ENCODE measurements around the gene HLA-F. TPM values are rescaled to one million over a fixed set of nuclear protein-coding genes. Genes with fewer than 3 reads are reported as not detected.

Gene HLA-F
- 100 to 1,000 TPM; 159 to 352 TPM for total RNA-seq

DNA sequence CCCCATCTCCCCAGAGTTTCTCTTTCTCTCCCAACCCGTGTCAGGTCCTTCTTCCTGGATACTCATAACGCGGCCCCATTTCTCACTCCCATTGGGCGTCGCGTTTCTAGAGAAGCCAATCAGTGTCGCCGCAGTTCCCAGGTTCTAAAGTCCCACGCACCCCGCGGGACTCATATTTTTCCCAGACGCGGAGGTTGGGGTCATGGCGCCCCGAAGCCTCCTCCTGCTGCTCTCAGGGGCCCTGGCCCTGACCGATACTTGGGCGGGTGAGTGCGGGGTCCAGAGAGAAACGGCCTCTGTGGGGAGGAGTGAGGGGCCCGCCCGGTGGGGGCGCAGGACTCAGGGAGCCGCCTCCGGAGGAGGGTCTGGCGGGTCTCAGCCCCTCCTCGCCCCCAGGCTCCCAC lies at the start of gene HLA-F:
Gene HLA-F, plus strand, starts transcription at position 173 of the 404 bp plus-strand sequence. Its CDS starts 30 bp downstream, at position 203.
- Mint-ChIP-seq H3K4me3 (peak within 1 kb of the TSS; percentile 91), H3K27me3 (no peaks in the 10 kb centered on the region), H3K9me3 (no peaks in the 10 kb centered on the region), H3K4me1 (peaks cover 26% of the 10 kb centered on the region), H3K27ac (peak within 1 kb of the TSS; percentile 96), H3K36me3 (ENCODE audit: low read depth) (peaks cover 58% of the 10 kb centered on the region)
- ATAC-seq (replicated peaks) = peak; percentile 95

GRCh38 chr6:29674008-29674407 lies 49.2 kb upstream of the HLA-F start:
- Mint-ChIP-seq H3K4me3 (no peak overlapping the region), H3K36me3 (ENCODE audit: low read depth) (no peaks in the 10 kb centered on the region), H3K4me1 (no peaks in the 10 kb centered on the region), H3K9me3 (no peaks in the 10 kb centered on the region), H3K27ac (no peak overlapping the region), H3K27me3 (peaks cover 8% of the 10 kb centered on the region)
- ATAC-seq (replicated peaks) = no peak

GRCh38 chr6:29675561-29675960 lies 47.7 kb upstream of the HLA-F start:
- H3K4me1 Mint-ChIP-seq = peaks cover 5% of the 10 kb centered on the region
- no peaks in the 10 kb centered on the region for H3K9me3 Mint-ChIP-seq
- no peaks in the 10 kb centered on the region for H3K36me3 Mint-ChIP-seq (ENCODE audit: low read depth)
- no peak for ATAC-seq (replicated peaks)
- H3K27me3 Mint-ChIP-seq = peaks cover 5% of the 10 kb centered on the region
- H3K27ac Mint-ChIP-seq = no peak overlapping the region
- H3K4me3 Mint-ChIP-seq = no peak overlapping the region

DNA sequence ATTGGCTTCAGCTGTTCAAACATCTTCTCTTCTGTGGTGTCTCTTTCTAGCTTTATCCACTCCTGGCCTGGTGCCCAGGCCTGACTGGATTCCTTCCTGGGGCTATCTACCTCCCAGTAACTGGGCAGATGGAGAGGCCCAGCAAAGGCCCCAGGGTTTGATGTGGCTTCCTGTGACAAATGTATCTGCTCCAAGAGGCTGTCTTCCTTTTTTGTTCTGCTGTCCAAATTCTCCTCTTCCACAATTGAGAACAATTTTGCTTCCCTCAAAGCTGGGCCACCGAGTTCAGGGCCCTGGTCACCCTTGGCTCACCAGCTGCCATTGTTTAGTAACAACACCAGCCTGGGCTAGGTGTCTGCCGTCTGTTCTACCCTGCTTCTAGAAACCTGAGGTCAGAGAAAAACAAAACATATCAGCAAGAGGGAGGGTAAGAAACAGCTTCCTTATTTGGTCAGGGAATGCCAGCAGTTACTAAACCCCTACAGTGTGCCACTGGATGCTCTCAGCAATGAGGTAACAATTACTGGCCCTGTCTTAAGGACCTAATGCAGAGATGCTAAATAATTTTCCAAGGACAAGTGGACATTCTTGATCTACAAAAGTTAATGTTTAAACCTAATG lies 46.1 kb upstream of the HLA-F start:
- Mint-ChIP-seq H3K27me3 (peaks cover 4% of the 10 kb centered on the region), H3K4me1 (peaks cover 5% of the 10 kb centered on the region), H3K27ac (peak overlapping the region; percentile 23), H3K9me3 (no peaks in the 10 kb centered on the region), H3K36me3 (ENCODE audit: low read depth) (no peaks in the 10 kb centered on the region), H3K4me3 (no peak overlapping the region)
- peak; percentile 35 for ATAC-seq (replicated peaks)

DNA sequence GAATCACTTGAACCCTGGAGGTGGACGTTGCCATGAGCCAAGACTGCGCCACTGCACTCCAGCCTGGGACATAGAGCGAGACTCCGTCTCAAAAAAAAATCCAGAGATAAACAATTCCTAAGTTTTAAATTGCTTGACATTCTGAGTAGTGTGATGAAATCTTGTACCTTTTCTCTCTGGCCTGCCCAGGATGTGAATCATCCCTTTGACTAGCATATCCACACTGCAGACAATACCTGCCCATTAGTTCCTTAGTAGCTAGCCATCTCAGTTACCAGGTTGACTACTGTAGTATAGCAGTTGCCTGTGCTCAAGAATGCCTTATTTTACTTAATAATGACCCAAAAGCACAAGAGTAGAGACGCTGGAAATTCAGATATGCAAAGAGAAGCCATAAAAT lies 45.1 kb upstream of the HLA-F start:
- H3K27ac Mint-ChIP-seq = peak overlapping the region; percentile 23
- H3K9me3 Mint-ChIP-seq = no peaks in the 10 kb centered on the region
- peaks cover 5% of the 10 kb centered on the region for H3K4me1 Mint-ChIP-seq
- no peaks in the 10 kb centered on the region for H3K27me3 Mint-ChIP-seq
- no peak for ATAC-seq (replicated peaks)
- no peak overlapping the region for H3K4me3 Mint-ChIP-seq
- no peaks in the 10 kb centered on the region for H3K36me3 Mint-ChIP-seq (ENCODE audit: low read depth)

GRCh38 chr6:29679962-29680361 lies 43.3 kb upstream of the HLA-F start:
- peak; percentile 42 for ATAC-seq (replicated peaks)
- Mint-ChIP-seq H3K4me1 (peaks cover 5% of the 10 kb centered on the region), H3K4me3 (peak overlapping the region; percentile 63)

DNA sequence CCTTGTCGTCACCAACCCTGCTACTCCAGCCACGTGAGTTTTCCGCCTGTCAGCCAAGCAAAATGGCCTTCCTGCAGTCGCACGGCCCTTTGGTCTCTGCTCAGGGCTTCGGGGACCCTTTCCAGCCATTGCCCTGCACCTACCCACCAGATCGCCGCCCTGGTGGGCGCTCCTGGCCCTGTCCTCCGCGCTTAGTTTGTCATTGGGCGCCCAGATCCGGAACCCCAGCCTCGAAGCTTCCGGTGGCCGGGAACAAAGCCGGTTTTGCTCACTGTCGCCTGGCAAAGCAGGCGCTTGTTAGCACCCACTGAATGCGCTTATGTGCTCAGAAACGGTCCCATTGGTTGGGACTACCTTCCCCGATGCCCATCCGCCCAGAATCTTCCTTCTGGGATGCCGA lies 42.8 kb upstream of the HLA-F start:
- Mint-ChIP-seq H3K4me1 (peaks cover 5% of the 10 kb centered on the region), H3K27ac (no peak overlapping the region), H3K36me3 (ENCODE audit: low read depth) (no peaks in the 10 kb centered on the region), H3K4me3 (peak overlapping the region; percentile 63), H3K9me3 (no peaks in the 10 kb centered on the region), H3K27me3 (no peaks in the 10 kb centered on the region)
- ATAC-seq (replicated peaks) = peak; percentile 46

More at GRCh38 chr6:29679962-29680361, 43.3 kb upstream of the HLA-F start:
- Mint-ChIP-seq H3K9me3 (no peaks in the 10 kb centered on the region), H3K27ac (no peak overlapping the region), H3K36me3 (ENCODE audit: low read depth) (no peaks in the 10 kb centered on the region), H3K27me3 (no peaks in the 10 kb centered on the region)

DNA sequence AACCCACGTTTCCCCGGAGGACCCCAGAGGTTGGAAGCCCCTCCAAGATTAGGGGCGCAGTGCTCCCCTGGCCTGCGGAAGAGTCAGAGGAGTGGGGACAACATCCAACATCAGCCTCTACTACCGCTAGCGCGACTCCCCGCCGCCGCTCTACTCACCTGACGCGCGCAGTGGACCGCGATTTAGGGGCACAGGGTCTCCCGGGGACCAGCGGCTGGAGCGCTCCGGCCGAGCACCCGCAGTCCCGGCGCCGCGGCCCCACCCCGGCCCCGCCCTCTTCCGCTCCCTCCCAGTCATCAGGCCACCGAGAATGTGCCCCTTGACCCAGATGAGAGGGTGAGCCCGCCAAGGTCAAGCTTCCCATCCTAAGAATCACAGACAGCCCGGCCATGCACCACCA lies 42.3 kb upstream of the HLA-F start, which contains the start of gene ZFP57:
Gene ZFP57, minus strand, starts transcription at position 249 of the 400 bp plus-strand sequence. CDS start 4,149 bp downstream, outside the sequence.
- H3K9me3 Mint-ChIP-seq = no peaks in the 10 kb centered on the region
- no peaks in the 10 kb centered on the region for H3K27me3 Mint-ChIP-seq
- peak; percentile 59 for ATAC-seq (replicated peaks)
- no peak within 1 kb of the TSS for H3K27ac Mint-ChIP-seq
- peaks cover 5% of the 10 kb centered on the region for H3K4me1 Mint-ChIP-seq
- H3K4me3 Mint-ChIP-seq = peak within 1 kb of the TSS; percentile 63
- no peaks in the 10 kb centered on the region for H3K36me3 Mint-ChIP-seq (ENCODE audit: low read depth)

- Mint-ChIP-seq H3K4me1 (peaks cover 5% of the 10 kb centered on the region), H3K4me3 (no peak overlapping the region), H3K9me3 (no peaks in the 10 kb centered on the region), H3K27ac (no peak overlapping the region), H3K27me3 (no peaks in the 10 kb centered on the region), H3K36me3 (ENCODE audit: low read depth) (no peaks in the 10 kb centered on the region)
- no peak for ATAC-seq (replicated peaks)
Measured at GRCh38 chr6:29681811-29682210, 41.4 kb upstream of the HLA-F start.

- H3K27ac Mint-ChIP-seq = no peak overlapping the region
- ATAC-seq (replicated peaks) = no peak
- no peaks in the 10 kb centered on the region for H3K36me3 Mint-ChIP-seq (ENCODE audit: low read depth)
- no peaks in the 10 kb centered on the region for H3K9me3 Mint-ChIP-seq
- no peaks in the 10 kb centered on the region for H3K27me3 Mint-ChIP-seq
- no peaks in the 10 kb centered on the region for H3K4me1 Mint-ChIP-seq
- H3K4me3 Mint-ChIP-seq = no peak overlapping the region
Measured at GRCh38 chr6:29685718-29686326, 37.4 kb upstream of the HLA-F start.

DNA sequence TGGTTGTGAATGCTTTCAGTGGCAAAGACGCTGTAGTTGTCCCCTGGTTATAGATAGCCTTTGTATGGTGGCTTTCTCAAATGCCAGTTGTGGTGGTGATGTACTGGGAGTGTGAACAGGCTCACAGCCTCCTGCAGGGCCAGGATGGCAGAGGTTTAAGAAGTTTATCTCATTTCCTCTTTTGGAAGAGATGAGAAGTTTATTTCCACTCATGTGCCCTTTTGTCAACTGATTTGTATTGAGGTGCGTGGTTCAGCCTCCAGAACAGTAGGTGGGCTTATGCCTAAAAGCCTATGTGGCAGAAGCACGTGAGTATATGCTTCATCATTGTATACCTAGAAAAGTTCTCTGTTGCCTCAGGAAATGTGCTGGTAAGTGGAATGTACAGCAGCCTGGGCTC lies 28.6 kb upstream of the HLA-F start:
- Mint-ChIP-seq H3K27ac (no peak overlapping the region), H3K4me3 (no peak overlapping the region), H3K27me3 (peaks cover 4% of the 10 kb centered on the region), H3K9me3 (no peaks in the 10 kb centered on the region), H3K4me1 (no peaks in the 10 kb centered on the region), H3K36me3 (ENCODE audit: low read depth) (no peaks in the 10 kb centered on the region)
- no peak for ATAC-seq (replicated peaks)

DNA sequence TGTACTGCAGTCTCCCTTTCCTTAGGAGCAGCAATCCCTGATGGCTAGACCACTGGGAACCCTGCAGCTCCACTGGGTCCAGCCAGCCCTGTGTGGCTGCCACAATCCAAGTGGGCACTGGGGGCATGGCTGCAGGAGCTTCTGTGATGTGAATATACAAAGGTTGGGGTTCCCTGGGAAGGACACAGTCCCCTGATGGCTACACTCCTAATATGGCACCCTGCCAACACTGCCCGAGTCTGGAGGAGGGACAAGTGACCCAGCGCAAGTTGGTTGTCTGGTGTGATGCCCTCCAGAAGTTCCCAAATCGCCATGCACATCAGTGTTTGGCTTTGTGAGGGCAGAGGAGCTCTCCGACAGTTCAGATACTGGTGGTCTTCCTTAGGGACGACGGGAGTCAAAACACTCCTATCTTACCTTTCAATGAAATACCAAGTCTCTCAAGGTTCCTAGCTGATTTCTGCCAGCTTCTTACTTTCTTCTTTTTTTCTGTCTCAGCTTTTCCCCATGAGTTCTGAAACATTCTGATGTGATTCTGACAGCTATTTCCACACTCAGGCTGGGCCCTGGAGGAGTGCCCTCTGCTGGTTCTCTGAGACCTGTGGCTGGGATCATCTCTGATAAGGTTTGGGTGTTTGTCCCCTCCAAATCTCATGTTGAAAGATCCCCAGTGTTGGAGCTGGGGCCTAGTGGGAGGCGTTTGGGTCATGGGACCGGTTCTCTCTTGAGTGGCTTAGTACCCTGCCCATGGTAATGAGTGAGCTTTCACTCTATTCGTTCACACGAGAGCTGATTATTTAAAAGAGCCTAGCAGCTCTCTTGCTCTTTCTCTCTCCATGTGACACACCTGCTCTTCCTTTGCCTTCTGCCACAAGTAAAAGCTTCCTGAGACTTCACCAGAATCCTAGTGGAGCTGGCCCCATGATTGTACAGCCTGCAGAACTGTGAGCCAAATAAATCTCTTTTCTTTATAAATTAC lies 26.8 kb upstream of the HLA-F start:
- Mint-ChIP-seq H3K36me3 (ENCODE audit: low read depth) (no peaks in the 10 kb centered on the region), H3K27ac (no peak overlapping the region), H3K4me1 (no peaks in the 10 kb centered on the region), H3K9me3 (no peaks in the 10 kb centered on the region), H3K27me3 (peaks cover 9% of the 10 kb centered on the region), H3K4me3 (no peak overlapping the region)
- no peak for ATAC-seq (replicated peaks)

- peak; percentile 93 for ATAC-seq (replicated peaks)
- Mint-ChIP-seq H3K4me1 (no peaks in the 10 kb centered on the region), H3K36me3 (ENCODE audit: low read depth) (no peaks in the 10 kb centered on the region), H3K4me3 (no peak overlapping the region), H3K9me3 (no peaks in the 10 kb centered on the region), H3K27me3 (peaks cover 16% of the 10 kb centered on the region), H3K27ac (no peak overlapping the region)
Measured at GRCh38 chr6:29702519-29703103, 20.6 kb upstream of the HLA-F start.
